Measurements from ENCODE around the gene MOB2.

The MOB2 gene

GRCh38 chr11:1487851-1488574 is 1.4 kb upstream of the MOB2 start:
- H4K20me1 ChIP-seq (ENCODE audit: insufficient read depth), result no peaks in the 10 kb centered on the region
- H3K4me2 ChIP-seq, result no peak overlapping the region
- no peak for TF ChIP-seq CTCF (conservative IDR thresholded peaks at IDR 0.05; ENCODE audit: low read depth, low read length)

GRCh38 chr11:1487091-1487850 is 692 bp upstream of the MOB2 start:
- H3K27me3 ChIP-seq (ENCODE audit: insufficient read depth, low read depth), result no peaks in the 10 kb centered on the region
- no peak overlapping the region for H3K4me3 ChIP-seq (IDR thresholded peaks at IDR 0.05; ENCODE audit: insufficient read depth, low read depth, low read length)
- H3K27ac ChIP-seq, result no peak overlapping the region
- no peaks in the 10 kb centered on the region for H3K79me2 ChIP-seq (ENCODE audit: insufficient read depth, low read depth)
- no peak for TF ChIP-seq CTCF (conservative IDR thresholded peaks at IDR 0.05; ENCODE audit: low read depth, low read length)
- H3K4me2 ChIP-seq, result no peak overlapping the region
- H3K4me1 ChIP-seq (ENCODE audit: low read depth, poor library complexity, severe bottlenecking), result no peaks in the 10 kb centered on the region
- H3K9ac ChIP-seq, result no peak overlapping the region
- no peaks in the 10 kb centered on the region for H3K36me3 ChIP-seq (ENCODE audit: insufficient read depth)
- H4K20me1 ChIP-seq (ENCODE audit: insufficient read depth), result no peaks in the 10 kb centered on the region
- no peak overlapping the region for H2AFZ ChIP-seq (ENCODE audit: low read depth)

More at GRCh38 chr11:1487851-1488574, 1.4 kb upstream of the MOB2 start:
- Histone ChIP-seq H3K4me1 (ENCODE audit: low read depth, poor library complexity, severe bottlenecking) (no peaks in the 10 kb centered on the region), H3K9ac (no peak overlapping the region), H3K27ac (no peak overlapping the region), H2AFZ (ENCODE audit: low read depth) (no peak overlapping the region), H3K79me2 (ENCODE audit: insufficient read depth, low read depth) (no peaks in the 10 kb centered on the region), H3K27me3 (ENCODE audit: insufficient read depth, low read depth) (no peaks in the 10 kb centered on the region), H3K36me3 (ENCODE audit: insufficient read depth) (no peaks in the 10 kb centered on the region), H3K4me3 (IDR thresholded peaks at IDR 0.05; ENCODE audit: insufficient read depth, low read depth, low read length) (no peak overlapping the region)

DNA sequence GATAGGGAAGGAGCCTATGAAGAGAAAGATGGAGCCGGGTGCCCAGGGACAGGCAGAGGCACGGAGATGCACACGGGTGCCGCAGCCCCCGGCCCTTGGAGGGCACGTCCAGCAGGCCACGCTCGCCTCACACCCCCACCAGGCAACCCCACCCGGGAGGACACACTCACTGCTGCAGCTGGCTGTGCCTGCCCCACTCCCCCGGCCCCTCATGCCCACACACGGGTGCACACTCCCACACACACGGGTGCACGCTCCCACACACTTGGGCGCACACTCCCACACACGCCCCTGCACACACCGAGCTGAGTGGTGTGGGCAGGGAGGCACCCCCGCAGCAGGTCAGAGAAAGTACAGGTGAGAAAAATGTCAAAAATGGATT is 1.1 kb downstream of the MOB2 start:
- no peaks in the 10 kb centered on the region for H3K36me3 ChIP-seq (ENCODE audit: insufficient read depth)
- H3K27ac ChIP-seq, result no peak overlapping the region

More for the DNA sequence above, 1.1 kb downstream of the MOB2 start:
- Histone ChIP-seq H3K9ac (no peak overlapping the region), H2AFZ (ENCODE audit: low read depth) (no peak overlapping the region), H3K27me3 (ENCODE audit: insufficient read depth, low read depth) (no peaks in the 10 kb centered on the region), H3K4me1 (ENCODE audit: low read depth, poor library complexity, severe bottlenecking) (no peaks in the 10 kb centered on the region), H3K79me2 (ENCODE audit: insufficient read depth, low read depth) (no peaks in the 10 kb centered on the region), H3K4me2 (no peak overlapping the region), H3K4me3 (IDR thresholded peaks at IDR 0.05; ENCODE audit: insufficient read depth, low read depth, low read length) (no peak overlapping the region), H4K20me1 (ENCODE audit: insufficient read depth) (no peaks in the 10 kb centered on the region)
- no peak for TF ChIP-seq CTCF (conservative IDR thresholded peaks at IDR 0.05; ENCODE audit: low read depth, low read length)
